GM18511 (cell line): ENCODE measurements around the gene HDAC9.

ENCODE experiments used
- ATAC-seq: cut with Tn5 transposase; IDR thresholded peaks from one replicate; pipeline ENCODE4 v1.9.1; 2021; ENCODE audit warnings: mild to moderate bottlenecking, moderate library complexity; ENCODE audit not compliant: unreplicated experiment

The HDAC9 gene

DNA sequence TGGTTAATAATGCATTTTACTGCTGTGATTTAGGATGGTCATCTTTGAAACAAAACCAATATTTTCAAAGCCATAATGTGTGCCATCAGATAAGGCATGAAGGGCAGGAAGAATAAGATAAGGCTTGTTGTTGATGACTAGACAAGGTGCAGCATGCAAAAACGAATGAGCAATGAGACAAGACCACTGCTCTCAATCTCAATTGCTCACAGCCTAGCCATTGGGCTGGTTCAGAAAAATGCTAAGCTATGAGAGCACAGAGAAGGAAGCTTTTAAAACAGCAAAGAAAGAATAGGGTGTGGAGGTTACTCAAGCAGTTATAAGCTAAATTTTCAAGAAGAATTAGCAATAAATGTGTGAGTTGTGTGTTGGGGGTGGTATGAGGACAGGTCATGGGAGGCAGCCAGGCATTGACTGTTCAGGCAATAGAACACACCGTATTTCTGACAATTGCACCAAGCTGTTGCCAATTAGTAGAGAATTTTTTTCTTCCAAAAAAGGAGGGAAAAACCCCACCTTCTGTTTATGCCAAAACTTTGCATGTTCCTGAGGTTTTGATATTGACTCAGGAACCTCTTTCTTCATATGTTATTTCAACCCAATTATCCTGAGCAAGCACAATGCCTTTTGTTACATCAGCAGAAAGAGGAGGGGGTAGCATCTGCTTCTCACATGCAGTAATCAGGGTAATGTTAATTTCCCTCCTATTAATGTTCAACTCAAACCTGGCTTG, 276.5 kb downstream of the HDAC9 start:
- ATAC-seq = no peak

DNA sequence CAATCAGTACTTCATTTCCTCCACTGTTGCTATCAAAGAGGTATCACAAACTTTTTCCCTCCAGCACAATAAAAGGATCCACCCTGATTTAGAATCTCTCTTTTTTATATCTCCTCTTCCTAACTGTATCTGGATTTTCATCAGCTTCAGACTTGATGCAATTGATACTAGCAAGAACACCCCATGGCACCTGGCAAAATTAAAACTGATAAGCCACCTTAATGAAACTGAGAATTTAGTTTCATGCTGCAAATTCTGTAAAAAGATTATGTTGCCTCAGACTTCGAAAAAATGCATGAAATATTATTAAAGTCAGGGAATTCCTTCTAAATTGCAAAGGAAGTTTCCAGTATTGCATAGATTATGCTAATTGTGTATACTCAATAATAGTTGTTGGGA, 277.0 kb downstream of the HDAC9 start:
- ATAC-seq = no peak

DNA sequence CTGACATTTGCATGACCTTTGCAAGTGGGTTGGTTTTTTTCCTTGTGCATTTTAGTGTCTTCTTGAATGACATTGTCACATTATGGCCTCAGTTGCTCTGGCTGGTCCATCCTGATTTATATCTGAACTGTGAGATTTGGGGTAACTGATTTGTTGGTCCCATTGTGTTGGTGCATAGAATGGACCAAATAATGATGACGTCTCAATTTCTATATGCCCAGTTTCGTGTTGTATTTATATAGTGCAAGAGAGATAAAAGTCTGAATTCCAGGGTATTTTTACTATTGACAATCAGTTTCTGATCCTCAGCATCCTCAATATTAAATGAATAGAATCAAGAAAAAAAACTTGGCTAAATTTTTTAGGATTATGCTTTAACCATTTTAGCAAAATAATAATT, 281.8 kb downstream of the HDAC9 start:
- no peak for ATAC-seq

DNA sequence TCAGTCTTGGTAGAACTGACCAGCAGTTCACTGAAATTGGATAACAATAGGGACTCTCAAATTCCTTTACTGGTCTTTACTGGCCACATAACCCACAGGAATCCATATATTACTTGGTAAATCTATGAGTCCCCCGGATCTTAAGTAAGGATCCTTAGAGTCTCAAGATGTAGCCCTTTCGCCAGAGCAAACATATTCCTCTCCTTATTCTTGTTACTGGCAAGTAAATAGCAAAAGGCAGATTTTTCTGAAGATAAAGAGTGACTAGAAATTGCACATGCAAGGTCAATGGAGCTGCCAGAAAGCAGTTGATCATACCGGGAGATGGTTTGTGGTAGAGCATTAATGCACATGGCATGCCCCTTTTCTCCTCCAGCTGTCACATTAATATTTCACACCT, 283.0 kb downstream of the HDAC9 start:
- no peak for ATAC-seq

DNA sequence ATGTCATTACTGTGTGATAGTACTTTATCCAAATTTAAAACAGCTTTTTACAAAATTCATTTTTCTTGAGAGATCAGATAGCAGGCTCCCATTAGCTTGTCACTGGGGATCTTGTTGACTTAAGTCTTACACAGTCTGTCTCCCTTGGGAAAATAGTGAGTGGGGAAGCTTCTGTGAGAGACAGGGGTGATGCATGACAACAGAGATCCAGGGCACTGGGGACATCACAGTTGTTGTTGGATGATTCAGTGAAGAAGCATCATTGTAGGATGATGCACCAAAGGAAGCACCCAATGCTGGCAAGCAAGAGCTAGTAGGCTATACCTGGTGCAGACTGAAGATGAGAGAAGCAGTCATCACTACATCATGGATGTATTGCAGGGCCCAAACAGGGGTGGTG, 284.7 kb downstream of the HDAC9 start:
- no peak for ATAC-seq

DNA sequence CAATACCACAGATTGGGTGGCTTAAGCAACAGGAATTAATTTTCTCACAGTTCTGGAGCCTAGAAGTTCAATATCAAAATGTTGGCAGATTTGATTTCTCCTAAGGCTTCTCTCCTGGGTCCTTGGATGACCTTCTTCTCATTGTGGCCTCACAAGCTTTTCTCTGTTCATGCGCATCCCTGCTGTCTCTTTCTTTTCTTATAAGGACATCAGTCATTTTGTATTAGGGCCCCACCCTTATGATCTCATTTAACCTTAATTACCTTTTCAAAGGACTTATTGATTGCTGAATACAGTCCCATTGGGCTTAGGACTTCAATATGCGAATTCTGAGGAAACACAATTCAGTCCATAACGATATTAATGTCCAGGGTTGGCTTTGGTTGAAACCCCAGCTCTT, 285.4 kb downstream of the HDAC9 start:
- ATAC-seq = no peak

DNA sequence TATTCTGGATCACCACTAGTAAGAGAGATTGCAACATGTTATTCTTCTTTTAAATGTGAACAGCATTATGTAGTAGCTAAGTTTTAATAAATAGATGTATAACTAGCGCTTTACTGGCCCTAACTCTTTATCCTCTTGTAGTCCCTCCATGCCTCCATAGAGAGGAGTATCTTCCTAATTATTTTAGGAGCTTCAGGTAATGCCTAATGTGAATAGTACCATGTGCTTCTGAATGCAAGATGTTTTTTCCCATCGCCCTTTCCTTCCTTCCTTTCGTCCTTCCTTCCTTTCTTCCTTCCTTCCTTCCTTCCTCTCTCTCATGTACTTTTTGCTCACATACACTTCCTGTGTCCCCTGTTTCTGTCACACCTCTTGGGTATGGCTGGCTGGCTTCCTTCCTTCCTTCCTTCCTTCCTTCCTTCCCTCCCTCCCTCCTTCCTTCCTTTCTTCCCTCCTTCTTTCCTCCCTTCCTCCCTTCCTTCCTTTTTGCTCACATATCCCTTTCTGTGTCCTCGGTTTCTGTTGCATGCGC, 290.7 kb downstream of the HDAC9 start:
- ATAC-seq = no peak

DNA sequence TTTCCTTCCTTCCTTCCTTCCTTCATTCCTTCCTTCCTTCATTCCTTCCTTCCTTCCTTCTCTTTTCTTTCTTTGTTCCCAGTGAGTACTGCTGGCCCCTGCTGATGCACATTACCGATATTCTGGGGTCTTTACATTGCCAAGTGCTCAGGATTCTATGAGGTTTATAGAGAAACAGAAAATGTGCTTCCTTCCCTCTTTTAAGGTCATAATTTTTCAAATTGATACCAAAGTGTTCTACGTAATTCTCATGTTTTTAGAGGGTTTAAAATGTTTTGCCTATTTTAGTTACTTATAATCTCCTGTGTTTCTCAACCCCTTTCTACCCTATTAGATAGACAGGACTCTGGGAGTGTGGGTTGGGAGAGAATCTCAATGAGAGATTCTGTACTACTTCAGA, 291.2 kb downstream of the HDAC9 start:
- ATAC-seq = no peak

DNA sequence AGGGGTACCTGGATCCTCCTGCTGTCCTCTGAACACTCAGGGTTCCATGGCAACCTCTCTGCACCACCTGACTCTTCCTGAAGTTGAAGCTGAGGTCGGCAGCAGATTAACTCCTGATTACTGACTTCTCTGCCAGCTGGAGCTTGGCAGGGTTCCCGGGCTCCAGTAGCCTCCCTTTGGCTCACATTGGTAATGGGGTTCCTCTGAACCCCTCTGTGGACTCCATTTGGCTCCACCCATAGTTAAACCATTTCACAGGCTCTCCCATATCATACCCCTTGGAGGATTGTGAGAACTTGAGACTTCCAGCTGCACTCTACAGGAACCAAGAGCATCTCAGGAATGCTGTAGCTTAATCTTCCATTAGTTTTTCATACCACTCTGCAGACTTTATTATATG, 292.5 kb downstream of the HDAC9 start:
- no peak for ATAC-seq

DNA sequence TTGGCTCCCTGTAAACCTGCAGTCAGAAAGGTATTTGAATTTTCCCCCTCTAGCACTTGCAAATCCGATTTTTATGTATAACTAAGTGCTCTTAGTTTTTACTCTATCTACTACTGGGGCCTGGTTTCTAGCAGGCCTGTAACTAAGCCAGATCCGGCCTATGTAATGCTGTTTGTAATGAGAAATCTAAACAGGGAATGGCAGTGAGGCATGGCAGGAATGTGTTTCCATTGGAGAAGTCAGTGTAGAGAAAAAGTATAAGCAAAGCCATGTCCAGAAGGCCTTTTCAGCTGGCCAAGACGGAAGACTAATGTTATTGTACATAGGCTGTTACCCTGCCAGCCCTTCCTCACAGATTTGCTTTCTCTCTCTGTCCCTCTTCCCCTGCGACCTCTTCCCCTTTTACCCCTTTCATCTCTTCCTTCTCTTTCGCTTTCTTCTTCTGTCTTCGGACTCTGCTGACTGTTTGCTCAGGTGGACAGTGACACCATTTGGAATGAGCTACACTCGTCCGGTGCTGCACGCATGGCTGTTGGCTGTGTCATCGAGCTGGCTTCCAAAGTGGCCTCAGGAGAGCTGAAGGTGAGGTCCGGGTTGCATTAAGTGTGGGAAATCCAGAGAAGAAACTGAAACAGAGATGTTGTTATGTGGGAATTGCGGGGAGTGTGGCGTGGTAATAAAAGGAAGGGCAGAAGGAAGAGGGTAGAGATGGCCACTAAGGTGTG, 297.5 kb downstream of the HDAC9 start:
- no peak for ATAC-seq

DNA sequence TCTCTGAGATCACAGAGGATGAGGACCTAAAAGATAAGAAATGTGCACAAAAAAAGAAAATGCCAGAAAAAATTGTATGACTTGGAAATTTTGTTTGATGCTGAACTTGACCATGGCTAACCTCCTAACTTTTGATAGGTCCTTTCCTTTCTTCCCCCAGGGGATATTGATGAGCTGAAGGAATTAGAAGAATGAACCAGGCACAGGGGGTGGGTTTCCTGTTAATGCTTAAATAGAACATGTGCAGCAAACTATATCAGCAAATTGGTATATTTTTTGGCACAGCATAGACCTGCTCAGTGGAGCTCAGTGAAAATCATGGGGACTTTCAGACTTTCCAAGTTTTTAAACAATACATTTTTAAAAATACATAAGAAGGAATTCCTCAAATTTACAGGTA, 300.7 kb downstream of the HDAC9 start:
- no peak for ATAC-seq

DNA sequence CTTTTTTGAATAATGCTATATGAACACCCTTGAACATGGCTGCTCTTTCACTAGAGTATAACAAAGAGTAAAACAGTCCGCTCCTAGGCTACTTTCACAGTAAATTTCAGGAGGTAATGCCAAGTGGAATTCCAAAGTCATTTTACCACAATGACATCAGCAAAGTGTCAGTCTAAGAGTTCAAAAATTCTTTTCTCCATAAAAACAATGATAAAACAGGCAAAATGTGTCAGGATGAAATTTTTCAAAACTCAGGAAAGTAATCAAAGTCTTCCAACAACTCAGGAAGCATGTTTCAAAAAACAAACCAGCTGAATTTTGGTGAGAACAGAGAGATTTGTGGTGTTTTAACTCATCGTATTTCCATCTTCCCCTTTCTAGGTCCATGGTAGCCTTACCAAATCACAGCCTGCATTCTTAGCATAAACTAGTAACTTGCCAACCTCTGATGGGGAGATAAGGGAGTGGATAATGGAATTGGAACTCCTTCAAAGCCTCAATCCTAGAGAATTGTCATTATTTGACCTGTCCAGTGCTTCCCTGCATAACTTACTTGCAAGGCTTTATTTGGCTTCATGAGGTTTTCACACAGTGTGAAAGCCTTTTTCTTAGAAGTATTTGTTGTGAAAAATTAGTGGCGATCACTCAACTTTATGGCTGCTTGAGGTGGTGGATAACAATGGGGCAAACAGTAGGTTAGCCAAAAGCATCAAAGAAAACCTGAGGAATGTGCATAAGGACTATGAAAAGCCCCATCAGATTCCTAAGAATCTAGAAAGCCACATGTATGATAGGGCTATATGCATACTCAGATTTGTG, 302.7 kb downstream of the HDAC9 start:
- no peak for ATAC-seq

DNA sequence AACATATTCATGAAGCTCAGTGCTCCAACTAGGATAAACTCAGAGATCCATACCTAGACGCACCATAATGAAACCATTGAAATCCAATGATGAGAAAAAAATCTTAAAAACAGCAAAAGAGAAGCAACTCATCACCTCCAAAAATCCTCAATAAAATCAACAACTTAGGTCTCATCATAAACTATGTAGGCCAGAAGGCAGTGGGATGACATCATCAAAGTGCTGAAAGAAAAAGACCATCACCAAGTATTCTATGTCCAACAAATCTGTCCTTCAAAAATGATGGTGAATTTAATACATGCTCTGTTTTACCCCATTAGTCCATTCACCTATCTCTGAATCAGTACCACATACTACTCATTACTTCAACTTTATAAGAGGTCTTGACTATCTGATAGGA, 304.4 kb downstream of the HDAC9 start:
- no peak for ATAC-seq

DNA sequence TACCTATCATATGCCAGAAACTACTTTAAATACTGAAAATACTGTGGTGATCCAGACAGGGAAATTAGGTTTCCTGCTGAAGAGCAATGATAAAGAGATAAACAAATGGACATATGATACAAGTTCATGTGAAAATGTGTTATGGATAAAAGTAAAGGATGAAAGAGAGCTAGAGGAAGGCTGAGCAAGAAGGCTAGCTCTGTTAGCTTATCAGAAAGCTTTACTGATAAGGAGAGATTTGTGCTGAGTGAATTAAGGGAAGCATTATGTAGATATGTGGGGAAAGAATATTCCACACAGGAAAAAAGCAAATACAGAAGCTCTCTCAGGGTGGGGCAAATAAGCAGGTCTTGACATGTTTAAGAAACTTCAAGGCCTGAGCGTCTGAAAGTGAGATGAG, 308.4 kb downstream of the HDAC9 start:
- no peak for ATAC-seq

DNA sequence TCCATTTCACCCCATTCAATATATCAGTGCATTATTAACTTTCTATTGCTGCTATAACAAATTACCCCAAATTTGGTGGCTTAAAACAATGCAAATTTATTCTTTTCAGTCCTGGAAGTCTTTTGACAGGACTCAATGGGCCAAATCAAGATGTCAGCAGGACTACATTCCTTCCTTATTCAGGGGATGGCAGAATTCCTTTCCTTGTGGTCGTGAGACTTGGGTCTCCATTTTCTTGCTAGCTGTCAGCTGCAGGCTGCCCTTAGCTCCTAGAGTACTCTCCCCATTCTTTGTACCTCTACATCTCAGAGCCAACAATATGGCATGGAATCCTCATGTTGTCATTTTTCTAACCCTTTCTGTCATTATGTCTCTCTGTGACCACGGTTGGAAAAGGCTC, 310.6 kb downstream of the HDAC9 start:
- no peak for ATAC-seq

DNA sequence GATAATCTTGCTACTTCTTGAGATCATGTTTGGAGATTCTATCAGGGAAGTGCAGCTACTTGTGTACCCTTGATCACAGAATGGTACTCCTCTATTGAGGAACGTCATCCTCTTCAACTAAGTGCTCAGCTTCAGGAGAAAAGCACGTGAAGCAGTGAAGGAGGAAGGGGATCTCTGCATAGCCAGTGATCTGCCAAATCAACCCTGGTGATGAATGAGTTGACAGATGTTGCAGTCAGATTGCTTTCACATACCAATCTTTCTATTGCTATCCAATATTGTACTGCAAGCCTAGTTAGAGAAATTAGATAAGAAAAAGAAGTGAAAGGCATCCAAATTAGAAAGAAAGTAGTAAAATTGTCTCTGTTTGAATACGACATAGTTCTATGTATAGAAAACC, 312.5 kb downstream of the HDAC9 start:
- ATAC-seq = no peak

DNA sequence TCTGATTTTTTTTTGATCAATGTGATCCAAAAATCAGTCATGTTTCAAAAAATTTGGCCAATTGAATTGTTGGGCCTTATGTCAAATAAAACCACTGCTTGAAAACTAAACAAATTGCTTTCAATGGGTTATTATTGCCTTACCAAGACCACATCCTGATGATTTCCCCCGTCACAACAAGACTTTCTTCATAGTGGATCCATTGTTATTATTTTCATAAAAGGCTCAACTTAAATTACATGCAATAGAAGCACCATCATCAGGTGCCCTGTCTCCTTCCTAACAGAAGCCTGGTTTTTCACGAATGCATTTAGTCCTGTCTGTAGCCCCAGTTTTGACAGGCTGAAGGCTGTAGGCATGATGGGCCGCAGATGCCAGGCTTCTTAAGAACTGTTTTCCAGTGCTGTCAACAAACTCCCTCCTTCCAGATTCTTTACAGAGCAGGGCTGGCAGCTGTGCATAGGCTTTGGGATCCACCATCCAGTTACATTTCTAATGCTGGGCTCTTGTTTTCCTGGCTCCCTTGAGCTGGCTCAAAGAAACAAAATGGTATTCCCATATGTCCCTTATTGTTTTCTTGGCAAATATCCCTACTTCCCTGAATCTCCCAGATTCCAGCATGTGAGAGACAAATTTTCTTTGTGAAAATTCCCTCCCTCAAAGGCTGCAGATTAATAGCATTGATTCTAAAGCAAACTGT, 319.9 kb downstream of the HDAC9 start:
- ATAC-seq = no peak

DNA sequence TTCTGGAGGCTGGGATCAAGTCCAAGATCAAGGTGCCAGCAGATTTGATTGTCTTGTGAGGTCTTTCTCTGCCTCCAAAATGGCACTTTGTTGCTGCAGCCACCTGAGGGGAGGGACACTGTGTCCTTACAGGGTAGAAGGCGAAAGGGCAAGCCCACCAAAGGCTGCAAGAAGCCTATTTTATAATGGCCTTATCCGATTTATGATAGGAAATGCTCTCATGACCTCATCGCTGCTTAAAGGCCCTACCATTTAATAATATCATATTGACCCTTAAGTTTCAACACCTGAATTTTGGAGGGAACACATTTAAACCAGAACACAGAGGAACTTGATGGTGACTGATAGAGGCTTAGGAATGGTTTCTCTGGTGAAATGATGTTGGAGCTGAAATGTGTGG, 325.4 kb downstream of the HDAC9 start:
- no peak for ATAC-seq

DNA sequence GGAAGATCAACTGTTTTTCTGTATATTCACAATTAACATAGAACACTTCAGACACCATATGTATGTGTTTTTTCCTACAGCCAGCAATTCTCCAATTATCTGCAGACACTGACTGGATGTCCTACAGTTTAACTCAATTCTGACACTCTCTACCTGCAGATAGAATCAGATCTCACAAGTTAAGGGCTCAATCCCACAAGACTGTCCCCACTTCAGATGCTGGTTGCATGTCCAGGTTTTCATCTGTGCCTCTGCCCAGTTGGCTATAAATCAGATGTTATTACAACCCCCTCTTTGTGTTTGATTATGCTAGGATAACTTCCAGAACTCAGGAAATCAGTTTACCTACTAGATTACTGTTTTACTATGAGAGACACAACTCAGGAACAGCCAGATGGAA, 326.0 kb downstream of the HDAC9 start:
- no peak for ATAC-seq

DNA sequence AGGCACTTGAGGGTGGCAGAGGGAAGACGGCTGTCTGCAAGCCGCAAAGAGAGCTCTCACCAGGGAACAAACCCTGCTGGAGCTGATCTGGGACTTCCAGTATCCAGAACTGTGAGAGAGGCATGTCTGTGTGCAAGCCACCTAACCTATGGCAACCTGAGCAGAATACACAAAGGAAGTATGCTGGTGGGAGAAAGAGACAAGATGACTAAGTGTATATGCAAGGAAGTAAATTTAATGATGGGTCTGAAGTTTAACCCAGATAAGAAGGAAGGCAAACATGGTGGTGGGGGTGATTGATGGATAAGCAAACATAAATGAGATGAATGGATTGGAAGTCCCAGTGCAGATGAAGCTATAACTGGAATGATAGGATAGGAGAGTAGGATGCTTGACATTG, 328.6 kb downstream of the HDAC9 start:
- ATAC-seq = no peak
